H9 (cell line): ENCODE measurements around the gene MIEF2. TPM values are rescaled to one million over a fixed set of nuclear protein-coding genes. Genes with fewer than 3 reads are reported as not detected.

Source experiments
- DNase-seq: peaks from one replicate; pipeline ENCODE4 v3.0.0-alpha.2; 2017
- H2AFZ ChIP-seq: one replicate; pipeline ENCODE4 v1.6.1; 2013; ENCODE audit warnings: mild to moderate bottlenecking, low read length, control low read depth, moderate library complexity
- H2AK5ac ChIP-seq: 2 replicates; pipeline ENCODE4 v1.6.1; 2013; ENCODE audit warnings: low read length, control low read depth, mixed read lengths; ENCODE audit not compliant: insufficient read length
- H2BK120ac ChIP-seq: one replicate; pipeline ENCODE4 v1.6.1; 2013; ENCODE audit warnings: low read depth, mild to moderate bottlenecking, low read length, control low read depth, inconsistent platforms; ENCODE audit not compliant: poor library complexity, severe bottlenecking
- H2BK12ac ChIP-seq: 2 replicates; pipeline ENCODE4 v1.6.1; 2013; ENCODE audit warnings: low read length, control low read depth, mixed read lengths, low read depth; ENCODE audit not compliant: insufficient read length
- H2BK15ac ChIP-seq: 2 replicates; pipeline ENCODE4 v1.6.1; 2013; ENCODE audit warnings: low read depth, low read length, control low read depth
- H2BK20ac ChIP-seq: one replicate; pipeline ENCODE4 v1.6.1; 2013; ENCODE audit warnings: low read depth, mild to moderate bottlenecking, low read length, control low read depth, inconsistent platforms; ENCODE audit not compliant: poor library complexity, severe bottlenecking
- H2BK5ac ChIP-seq: 2 replicates; pipeline ENCODE4 v1.6.1; 2013; ENCODE audit warnings: low read length, control low read depth, mixed read lengths; ENCODE audit not compliant: insufficient read length
- H3K14ac ChIP-seq: 2 replicates; pipeline ENCODE4 v1.6.1; 2013; ENCODE audit warnings: low read length, control low read depth; ENCODE audit not compliant: insufficient read depth
- H3K18ac ChIP-seq: 2 replicates; pipeline ENCODE4 v1.6.1; 2013; ENCODE audit warnings: low read depth, mild to moderate bottlenecking, mixed read lengths, low read length, control low read depth; ENCODE audit not compliant: insufficient read length
- H3K23ac ChIP-seq: 2 replicates; pipeline ENCODE4 v1.6.1; 2013; ENCODE audit warnings: low read length, control low read depth, mixed read lengths, low read depth; ENCODE audit not compliant: insufficient read length
- H3K23me2 ChIP-seq: 2 replicates; pipeline ENCODE4 v1.6.1; 2013; ENCODE audit warnings: low read depth, mild to moderate bottlenecking, mixed read lengths, low read length, control low read depth; ENCODE audit not compliant: insufficient read length, poor library complexity, severe bottlenecking
- H3K27ac ChIP-seq: 2 replicates; pipeline ENCODE4 v1.5.1; 2013; ENCODE audit warnings: low read length, control low read depth, mixed read lengths, low read depth; ENCODE audit not compliant: insufficient read length
- H3K27me3 ChIP-seq: 2 replicates; pipeline ENCODE4 v1.6.1; 2013; ENCODE audit warnings: low read length, control low read depth, inconsistent platforms; ENCODE audit not compliant: insufficient read depth
- H3K4ac ChIP-seq: 2 replicates; pipeline ENCODE4 v1.6.1; 2013; ENCODE audit warnings: low read depth, mild to moderate bottlenecking, control low read depth, inconsistent platforms, low read length, moderate library complexity
- H3K4me1 ChIP-seq: 2 replicates; pipeline ENCODE4 v1.6.1; 2013; ENCODE audit warnings: low read length, control low read depth, inconsistent platforms; ENCODE audit not compliant: insufficient read depth
- H3K4me2 ChIP-seq: 2 replicates; pipeline ENCODE4 v1.6.1; 2013; ENCODE audit warnings: low read length, control low read depth, mixed read lengths; ENCODE audit not compliant: insufficient read length, insufficient read depth
- H3K56ac ChIP-seq: 2 replicates; pipeline ENCODE4 v1.6.1; 2013; ENCODE audit warnings: low read depth, mild to moderate bottlenecking, mixed read lengths, low read length, control low read depth; ENCODE audit not compliant: insufficient read length
- H3K79me1 ChIP-seq: 2 replicates; pipeline ENCODE4 v1.6.1; 2013; ENCODE audit warnings: low read depth, mild to moderate bottlenecking, moderate library complexity, low read length, control low read depth, inconsistent platforms; ENCODE audit not compliant: insufficient read depth, poor library complexity, severe bottlenecking
- H3K79me2 ChIP-seq: 2 replicates; pipeline ENCODE4 v1.6.1; 2013; ENCODE audit warnings: low read length, control low read depth, inconsistent platforms; ENCODE audit not compliant: insufficient read depth
- H3K9ac ChIP-seq: 2 replicates; pipeline ENCODE4 v1.6.1; 2013; ENCODE audit warnings: low read length, control low read depth, mixed read lengths; ENCODE audit not compliant: insufficient read length; ENCODE audit errors: extremely low read depth
- H3K9me3 ChIP-seq: one replicate; pipeline ENCODE4 v1.6.1; 2013; ENCODE audit warnings: low read depth, low read length, inconsistent platforms; ENCODE audit not compliant: control insufficient read depth
- H3T11ph ChIP-seq: one replicate; pipeline ENCODE4 v1.6.1; 2013; ENCODE audit warnings: mild to moderate bottlenecking, low read length, control low read depth, inconsistent platforms
- H4K20me1 ChIP-seq: one replicate; pipeline ENCODE4 v1.6.1; 2013; ENCODE audit not compliant: control insufficient read depth, insufficient read length, insufficient read depth
- H4K5ac ChIP-seq: 2 replicates; pipeline ENCODE4 v1.6.1; 2013; ENCODE audit warnings: low read depth, mild to moderate bottlenecking, mixed read lengths, low read length, control low read depth; ENCODE audit not compliant: insufficient read length
- H4K8ac ChIP-seq: replicated peaks from 2 replicates; pipeline ENCODE4 v1.6.1; 2013; ENCODE audit warnings: low read length, control low read depth, mixed read lengths, low read depth; ENCODE audit not compliant: insufficient read length
- H4K91ac ChIP-seq: 2 replicates; pipeline ENCODE4 v1.6.1; 2013; ENCODE audit warnings: low read depth, mild to moderate bottlenecking, moderate library complexity, mixed read lengths, low read length, control low read depth; ENCODE audit not compliant: insufficient read length
- H3K27ac Mint-ChIP-seq, 3 experiments: 2 replicates in 2 of 3; 3 replicates in 1 of 3; pipeline ENCODE4 v1.8.0; 2020 to 2021; ENCODE audit warnings: mixed read lengths in 3 of 3, mild to moderate bottlenecking in 1 of 3, moderate library complexity in 1 of 3
- H3K27me3 Mint-ChIP-seq: 2 replicates; pipeline ENCODE4 v1.8.0; 2021; ENCODE audit warnings: low read depth, mild to moderate bottlenecking, moderate library complexity, mixed read lengths
- H3K36me3 Mint-ChIP-seq, 3 experiments: 2 replicates in 2 of 3; 3 replicates in 1 of 3; pipeline ENCODE4 v1.8.0; 2020 to 2021; ENCODE audit warnings: low read depth in 3 of 3, mixed read lengths in 3 of 3; ENCODE audit not compliant: insufficient read depth in 1 of 3
- H3K4me1 Mint-ChIP-seq, 2 experiments: 2 replicates each; pipeline ENCODE4 v1.8.0; 2020; ENCODE audit warnings: mixed read lengths in 2 of 2
- H3K4me3 Mint-ChIP-seq, 2 experiments: 2 replicates in 1 of 2; 3 replicates in 1 of 2; pipeline ENCODE4 v1.8.0; 2020 to 2021; ENCODE audit warnings: mild to moderate bottlenecking in 2 of 2, mixed read lengths in 2 of 2, moderate library complexity in 1 of 2
- H3K9me3 Mint-ChIP-seq, 2 experiments: 2 replicates in 1 of 2; 3 replicates in 1 of 2; pipeline ENCODE4 v1.8.0; 2020; ENCODE audit warnings: mild to moderate bottlenecking in 2 of 2, mixed read lengths in 2 of 2, moderate library complexity in 1 of 2
- WGBS: extraction: QIAGEN DNeasy Blood & Tissue Kit; methylation state at CpG from one replicate; pipeline ENCODE4 v1.1.7; 2013; ENCODE audit warnings: missing lambda C conversion rate, low lambda C conversion rate, mixed read lengths; ENCODE audit not compliant: insufficient read length; ENCODE audit errors: extremely low coverage; 5-methylcytosine and 5-hydroxymethylcytosine counted together
- total RNA-seq: library from RNA; stranded (reverse); gene quantifications from 2 replicates; pipeline ENCODE4 v1.2.1, GENCODE V29; 2021
- TF ChIP-seq, protein P1 (sequence below): fragments of 200-600 bp; sonication (generic); conservative IDR thresholded peaks from 3 replicates; pipeline ENCODE4 v1.8.0; 2021; ENCODE audit warnings: antibody characterized with exemption, mild to moderate bottlenecking

Gene MIEF2
- total RNA-seq, 1 experiment from 2014 or later: 10.3 TPM

DNA sequence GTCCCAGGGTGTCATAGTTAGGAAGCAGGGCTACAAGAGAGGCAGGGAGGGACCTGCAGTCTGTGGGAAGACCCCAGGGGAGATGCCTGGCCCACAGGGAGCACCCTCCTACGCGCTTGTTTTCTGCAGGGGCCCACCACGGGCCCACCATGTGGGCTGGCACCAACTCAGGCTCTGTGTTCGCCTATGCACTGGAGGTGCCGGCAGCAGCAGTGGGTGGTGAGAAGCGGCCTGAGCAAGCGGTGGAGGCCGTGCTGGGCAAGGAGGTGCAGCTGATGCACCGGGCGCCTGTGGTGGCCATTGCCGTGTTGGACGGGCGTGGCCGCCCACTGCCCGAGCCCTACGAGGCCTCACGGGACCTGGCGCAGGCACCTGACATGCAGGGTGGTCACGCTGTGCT, 20.0 kb upstream of the MIEF2 start:
- Histone ChIP-seq H3K9ac (no peak overlapping the region), H3K23ac (no peak overlapping the region)
- no peaks in the 10 kb centered on the region for H3K27me3 Mint-ChIP-seq

More for the DNA sequence above, 20.0 kb upstream of the MIEF2 start:
- H2BK20ac ChIP-seq: no peak overlapping the region
- no peak overlapping the region for H2BK12ac ChIP-seq
- no peaks in the 10 kb centered on the region for H3K23me2 ChIP-seq
- H3K79me1 ChIP-seq: no peaks in the 10 kb centered on the region
- no peak overlapping the region for H3K4ac ChIP-seq
- H3K79me2 ChIP-seq: no peaks in the 10 kb centered on the region
- H3T11ph ChIP-seq: no peak overlapping the region
- no peak overlapping the region for H2BK5ac ChIP-seq
- WGBS: no CpG with 5 or more reads among the region's 19 CpGs
- no peak overlapping the region for H2BK15ac ChIP-seq
- no peak overlapping the region for H3K4me3 Mint-ChIP-seq
- no peak overlapping the region for H3K27ac ChIP-seq
- H3K4me1 ChIP-seq: no peaks in the 10 kb centered on the region
- no peak for DNase-seq
- no peak overlapping the region for H4K5ac ChIP-seq
- H3K4me1 Mint-ChIP-seq: 0 out of 4 replicates have a peak, but pooled peaks cover 0 to 1% of the 10 kb centered on the region in 2 experiments
- peaks cover 3% of the 10 kb centered on the region for H4K20me1 ChIP-seq
- no peaks in the 10 kb centered on the region for H3K9me3 Mint-ChIP-seq
- no peak overlapping the region for H3K14ac ChIP-seq
- H3K9me3 ChIP-seq: no peaks in the 10 kb centered on the region
- no peak overlapping the region for H3K27ac Mint-ChIP-seq
- H2AFZ ChIP-seq: no peak overlapping the region
- peaks cover 22 to 76% (median 67%) of the 10 kb centered on the region in 3 experiments for H3K36me3 Mint-ChIP-seq
- H4K8ac ChIP-seq: no peak overlapping the region
- no peaks in the 10 kb centered on the region for H3K27me3 ChIP-seq
- no peak overlapping the region for H2AK5ac ChIP-seq
- no peak overlapping the region for H4K91ac ChIP-seq
- TF ChIP-seq, protein P1, sequence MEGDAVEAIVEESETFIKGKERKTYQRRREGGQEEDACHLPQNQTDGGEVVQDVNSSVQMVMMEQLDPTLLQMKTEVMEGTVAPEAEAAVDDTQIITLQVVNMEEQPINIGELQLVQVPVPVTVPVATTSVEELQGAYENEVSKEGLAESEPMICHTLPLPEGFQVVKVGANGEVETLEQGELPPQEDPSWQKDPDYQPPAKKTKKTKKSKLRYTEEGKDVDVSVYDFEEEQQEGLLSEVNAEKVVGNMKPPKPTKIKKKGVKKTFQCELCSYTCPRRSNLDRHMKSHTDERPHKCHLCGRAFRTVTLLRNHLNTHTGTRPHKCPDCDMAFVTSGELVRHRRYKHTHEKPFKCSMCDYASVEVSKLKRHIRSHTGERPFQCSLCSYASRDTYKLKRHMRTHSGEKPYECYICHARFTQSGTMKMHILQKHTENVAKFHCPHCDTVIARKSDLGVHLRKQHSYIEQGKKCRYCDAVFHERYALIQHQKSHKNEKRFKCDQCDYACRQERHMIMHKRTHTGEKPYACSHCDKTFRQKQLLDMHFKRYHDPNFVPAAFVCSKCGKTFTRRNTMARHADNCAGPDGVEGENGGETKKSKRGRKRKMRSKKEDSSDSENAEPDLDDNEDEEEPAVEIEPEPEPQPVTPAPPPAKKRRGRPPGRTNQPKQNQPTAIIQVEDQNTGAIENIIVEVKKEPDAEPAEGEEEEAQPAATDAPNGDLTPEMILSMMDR: no peak
- H3K4me2 ChIP-seq: no peak overlapping the region
- H3K56ac ChIP-seq: no peak overlapping the region
- no peak overlapping the region for H2BK120ac ChIP-seq
- no peak overlapping the region for H3K18ac ChIP-seq
